Measurements from ENCODE around the gene HNRNPUL2.

The HNRNPUL2 gene

GRCh38 chr11:62726156-62726914, 922 bp downstream of the HNRNPUL2 start:
- no peak for TF ChIP-seq CTCF (IDR thresholded peaks at IDR 0.05; ENCODE audit: control insufficient read depth, insufficient read depth, low read depth, low read length, missing control alignments)
- no peak for DNase-seq (ENCODE audit: low read depth)
- peak overlapping the region; percentile 84 for H3K4me3 ChIP-seq (ENCODE audit: control insufficient read depth, low read depth, low read length)

GRCh38 chr11:62725646-62726045, 1.6 kb downstream of the HNRNPUL2 start:
- no peak for DNase-seq (ENCODE audit: low read depth)
- no peak for TF ChIP-seq CTCF (IDR thresholded peaks at IDR 0.05; ENCODE audit: control insufficient read depth, insufficient read depth, low read depth, low read length, missing control alignments)
- peak overlapping the region; percentile 84 for H3K4me3 ChIP-seq (ENCODE audit: control insufficient read depth, low read depth, low read length)

- peak overlapping the region; percentile 3 for H3K4me3 ChIP-seq (ENCODE audit: control insufficient read depth, low read depth, low read length)
- TF ChIP-seq CTCF (IDR thresholded peaks at IDR 0.05; ENCODE audit: control insufficient read depth, insufficient read depth, low read depth, low read length, missing control alignments): no peak
- no peak for DNase-seq (ENCODE audit: low read depth)
Measured at GRCh38 chr11:62724171-62724570, 3.1 kb downstream of the HNRNPUL2 start.

- no peak for DNase-seq (ENCODE audit: low read depth)
- no peak for TF ChIP-seq CTCF (IDR thresholded peaks at IDR 0.05; ENCODE audit: control insufficient read depth, insufficient read depth, low read depth, low read length, missing control alignments)
Measured at GRCh38 chr11:62721994-62722393, 5.3 kb downstream of the HNRNPUL2 start.

GRCh38 chr11:62719302-62719978, 7.8 kb downstream of the HNRNPUL2 start:
- TF ChIP-seq CTCF (IDR thresholded peaks at IDR 0.05; ENCODE audit: control insufficient read depth, insufficient read depth, low read depth, low read length, missing control alignments): no peak
- no peak for DNase-seq (ENCODE audit: low read depth)
- H3K4me3 ChIP-seq (ENCODE audit: control insufficient read depth, low read depth, low read length): no peak overlapping the region

More at GRCh38 chr11:62721994-62722393, 5.3 kb downstream of the HNRNPUL2 start:
- no peak overlapping the region for H3K4me3 ChIP-seq (ENCODE audit: control insufficient read depth, low read depth, low read length)

GRCh38 chr11:62716816-62717215, 10.4 kb downstream of the HNRNPUL2 start:
- no peak overlapping the region for H3K4me3 ChIP-seq (ENCODE audit: control insufficient read depth, low read depth, low read length)
- DNase-seq (ENCODE audit: low read depth): no peak
- no peak for TF ChIP-seq CTCF (IDR thresholded peaks at IDR 0.05; ENCODE audit: control insufficient read depth, insufficient read depth, low read depth, low read length, missing control alignments)

Data from AG09309 (cell line).